ENCODE measurements around the gene CITED2.
"Not testable (repeated sequence)": the region's sequence is repeated elsewhere in the genome, so short reads cannot be mapped to it uniquely, and the experiment has no call there.

The CITED2 gene

GRCh38 chr6:139364982-139365379, 9.5 kb downstream of the CITED2 start:
- DNase-seq (ENCODE audit: low read depth in 2 of 2): no peak

- no peak for DNase-seq (ENCODE audit: low read depth in 2 of 2)
Measured at GRCh38 chr6:139364302-139364981, 10.0 kb downstream of the CITED2 start.

GRCh38 chr6:139363797-139364196, 10.7 kb downstream of the CITED2 start:
- not testable (repeated sequence) for DNase-seq (ENCODE audit: low read depth in 2 of 2)

- DNase-seq (ENCODE audit: low read depth in 2 of 2): not testable (repeated sequence)
Measured at GRCh38 chr6:139363123-139363522, 11.3 kb downstream of the CITED2 start.

GRCh38 chr6:139361211-139361610, 13.2 kb downstream of the CITED2 start:
- DNase-seq (ENCODE audit: low read depth in 2 of 2): no peak

GRCh38 chr6:139356924-139357323, 17.5 kb downstream of the CITED2 start:
- no peak for DNase-seq (ENCODE audit: low read depth in 2 of 2)

GRCh38 chr6:139355777-139356445, 18.5 kb downstream of the CITED2 start:
- DNase-seq (ENCODE audit: low read depth in 2 of 2): no peak

- no peak for DNase-seq (ENCODE audit: low read depth in 2 of 2)
Measured at GRCh38 chr6:139355172-139355571, 19.3 kb downstream of the CITED2 start.

GRCh38 chr6:139354189-139354588, 20.3 kb downstream of the CITED2 start:
- DNase-seq (ENCODE audit: low read depth in 2 of 2): no peak

- DNase-seq (ENCODE audit: low read depth in 2 of 2): no peak
Measured at GRCh38 chr6:139349464-139350020, 24.9 kb downstream of the CITED2 start.

- DNase-seq (ENCODE audit: low read depth in 2 of 2): no peak
Measured at GRCh38 chr6:139346392-139346791, 28.1 kb downstream of the CITED2 start.

- DNase-seq (ENCODE audit: low read depth in 2 of 2): no peak
Measured at GRCh38 chr6:139344186-139344963, 30.1 kb downstream of the CITED2 start.

- no peak for DNase-seq (ENCODE audit: low read depth in 2 of 2)
Measured at GRCh38 chr6:139343052-139343750, 31.2 kb downstream of the CITED2 start.

- no peak for DNase-seq (ENCODE audit: low read depth in 2 of 2)
Measured at GRCh38 chr6:139341060-139341459, 33.4 kb downstream of the CITED2 start.

- peak; percentile 42 to 59 for DNase-seq (ENCODE audit: low read depth in 2 of 2)
Measured at GRCh38 chr6:139338795-139339194, 35.7 kb downstream of the CITED2 start.

GRCh38 chr6:139337830-139338229, 36.6 kb downstream of the CITED2 start:
- no peak for DNase-seq (ENCODE audit: low read depth in 2 of 2)

- no peak for DNase-seq (ENCODE audit: low read depth in 2 of 2)
Measured at GRCh38 chr6:139337001-139337400, 37.4 kb downstream of the CITED2 start.

- no peak for DNase-seq (ENCODE audit: low read depth in 2 of 2)
Measured at GRCh38 chr6:139336488-139336887, 38.0 kb downstream of the CITED2 start.

- no peak for DNase-seq (ENCODE audit: low read depth in 2 of 2)
Measured at GRCh38 chr6:139335447-139336210, 38.8 kb downstream of the CITED2 start.

- peak; percentile 92 to 94 for DNase-seq (ENCODE audit: low read depth in 2 of 2)
Measured at GRCh38 chr6:139334806-139335446, 39.5 kb downstream of the CITED2 start.
